ENCODE results near the gene ANTKMT. TPM values are rescaled to one million over a fixed set of nuclear protein-coding genes. Genes with fewer than 3 reads are reported as not detected.

Gene ANTKMT
- total and polyA plus RNA-seq, 2 experiments from 2014 or later: 38.8 to 81.8 TPM

GRCh38 chr16:747978-748746 is 27.2 kb downstream of the ANTKMT start:
- Histone ChIP-seq H3K4me2 (no peak overlapping the region), H3K36me3 (replicated peaks; ENCODE audit: insufficient read depth, low read depth) (no peaks in the 10 kb centered on the region), H3K9me2 (replicated peaks; ENCODE audit: insufficient read depth) (no peaks in the 10 kb centered on the region), H3K4me3 (no peak overlapping the region), H2AFZ (no peak overlapping the region), H4K20me1 (ENCODE audit: insufficient read depth, poor library complexity, severe bottlenecking) (no peaks in the 10 kb centered on the region), H3K27ac (peak overlapping the region; percentile 42), H3K79me2 (no peaks in the 10 kb centered on the region), H3K9me3 (ENCODE audit: low read depth) (no peaks in the 10 kb centered on the region), H3K27me3 (peaks cover 3% of the 10 kb centered on the region), H3K4me1 (ENCODE audit: insufficient read depth) (peaks cover 7% of the 10 kb centered on the region)
- no peak for DNase-seq (ENCODE audit: low spot score)
- TF ChIP-seq, protein P1, sequence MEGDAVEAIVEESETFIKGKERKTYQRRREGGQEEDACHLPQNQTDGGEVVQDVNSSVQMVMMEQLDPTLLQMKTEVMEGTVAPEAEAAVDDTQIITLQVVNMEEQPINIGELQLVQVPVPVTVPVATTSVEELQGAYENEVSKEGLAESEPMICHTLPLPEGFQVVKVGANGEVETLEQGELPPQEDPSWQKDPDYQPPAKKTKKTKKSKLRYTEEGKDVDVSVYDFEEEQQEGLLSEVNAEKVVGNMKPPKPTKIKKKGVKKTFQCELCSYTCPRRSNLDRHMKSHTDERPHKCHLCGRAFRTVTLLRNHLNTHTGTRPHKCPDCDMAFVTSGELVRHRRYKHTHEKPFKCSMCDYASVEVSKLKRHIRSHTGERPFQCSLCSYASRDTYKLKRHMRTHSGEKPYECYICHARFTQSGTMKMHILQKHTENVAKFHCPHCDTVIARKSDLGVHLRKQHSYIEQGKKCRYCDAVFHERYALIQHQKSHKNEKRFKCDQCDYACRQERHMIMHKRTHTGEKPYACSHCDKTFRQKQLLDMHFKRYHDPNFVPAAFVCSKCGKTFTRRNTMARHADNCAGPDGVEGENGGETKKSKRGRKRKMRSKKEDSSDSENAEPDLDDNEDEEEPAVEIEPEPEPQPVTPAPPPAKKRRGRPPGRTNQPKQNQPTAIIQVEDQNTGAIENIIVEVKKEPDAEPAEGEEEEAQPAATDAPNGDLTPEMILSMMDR (IDR thresholded peaks at IDR 0.05; ENCODE audit: poor library complexity): no peak
- 91% methylated on average over 35 of the region's 39 CpGs for WGBS (ENCODE audit: low lambda C conversion rate, missing lambda C conversion rate)

GRCh38 chr16:749010-749409 is 28.1 kb downstream of the ANTKMT start:
- Histone ChIP-seq H3K4me3 (no peak overlapping the region), H3K79me2 (no peaks in the 10 kb centered on the region), H3K4me1 (ENCODE audit: insufficient read depth) (peaks cover 7% of the 10 kb centered on the region), H3K36me3 (replicated peaks; ENCODE audit: insufficient read depth, low read depth) (no peaks in the 10 kb centered on the region), H3K27ac (peak overlapping the region; percentile 80), H3K9me3 (ENCODE audit: low read depth) (no peaks in the 10 kb centered on the region), H3K4me2 (no peak overlapping the region), H2AFZ (no peak overlapping the region), H3K27me3 (peaks cover 3% of the 10 kb centered on the region), H4K20me1 (ENCODE audit: insufficient read depth, poor library complexity, severe bottlenecking) (no peaks in the 10 kb centered on the region), H3K9me2 (replicated peaks; ENCODE audit: insufficient read depth) (no peaks in the 10 kb centered on the region)
- peak; percentile 63 for DNase-seq (ENCODE audit: low spot score)
- TF ChIP-seq, protein P1 (IDR thresholded peaks at IDR 0.05; ENCODE audit: poor library complexity): no peak
- TF ChIP-seq EZH2 (IDR thresholded peaks at IDR 0.05; ENCODE audit: borderline replicate concordance): no peak
- TF ChIP-seq EZH2phosphoT487 (IDR thresholded peaks at IDR 0.05; ENCODE audit: low read depth, severe bottlenecking, unreplicated experiment): no peak
- WGBS (ENCODE audit: low lambda C conversion rate, missing lambda C conversion rate): 85% methylated on average over 6 of the region's 6 CpGs

GRCh38 chr16:750485-750884 is 29.5 kb downstream of the ANTKMT start:
- H3K79me2 ChIP-seq: no peaks in the 10 kb centered on the region
- WGBS (ENCODE audit: low lambda C conversion rate, missing lambda C conversion rate): 55% methylated on average over 9 of the region's 9 CpGs
- H3K27me3 ChIP-seq: peaks cover 3% of the 10 kb centered on the region
- no peaks in the 10 kb centered on the region for H4K20me1 ChIP-seq (ENCODE audit: insufficient read depth, poor library complexity, severe bottlenecking)
- no peaks in the 10 kb centered on the region for H3K9me2 ChIP-seq (replicated peaks; ENCODE audit: insufficient read depth)
- H3K9me3 ChIP-seq (ENCODE audit: low read depth): no peaks in the 10 kb centered on the region
- peak; percentile 67 for DNase-seq (ENCODE audit: low spot score)
- H3K4me1 ChIP-seq (ENCODE audit: insufficient read depth): peaks cover 7% of the 10 kb centered on the region
- TF ChIP-seq EZH2 (IDR thresholded peaks at IDR 0.05; ENCODE audit: borderline replicate concordance) (no peak), EZH2phosphoT487 (IDR thresholded peaks at IDR 0.05; ENCODE audit: low read depth, severe bottlenecking, unreplicated experiment) (no peak)
- TF ChIP-seq, protein P1 (IDR thresholded peaks at IDR 0.05; ENCODE audit: poor library complexity): no peak
- no peak overlapping the region for H3K4me2 ChIP-seq
- peak overlapping the region; percentile 80 for H3K27ac ChIP-seq
- H2AFZ ChIP-seq: no peak overlapping the region
- no peaks in the 10 kb centered on the region for H3K36me3 ChIP-seq (replicated peaks; ENCODE audit: insufficient read depth, low read depth)
- H3K4me3 ChIP-seq: no peak overlapping the region
